Measurements from ENCODE around the gene TAP1.
"Not testable (repeated sequence)": the region's sequence is repeated elsewhere in the genome, so short reads cannot be mapped to it uniquely, and the experiment has no call there.

The TAP1 gene, protein sequence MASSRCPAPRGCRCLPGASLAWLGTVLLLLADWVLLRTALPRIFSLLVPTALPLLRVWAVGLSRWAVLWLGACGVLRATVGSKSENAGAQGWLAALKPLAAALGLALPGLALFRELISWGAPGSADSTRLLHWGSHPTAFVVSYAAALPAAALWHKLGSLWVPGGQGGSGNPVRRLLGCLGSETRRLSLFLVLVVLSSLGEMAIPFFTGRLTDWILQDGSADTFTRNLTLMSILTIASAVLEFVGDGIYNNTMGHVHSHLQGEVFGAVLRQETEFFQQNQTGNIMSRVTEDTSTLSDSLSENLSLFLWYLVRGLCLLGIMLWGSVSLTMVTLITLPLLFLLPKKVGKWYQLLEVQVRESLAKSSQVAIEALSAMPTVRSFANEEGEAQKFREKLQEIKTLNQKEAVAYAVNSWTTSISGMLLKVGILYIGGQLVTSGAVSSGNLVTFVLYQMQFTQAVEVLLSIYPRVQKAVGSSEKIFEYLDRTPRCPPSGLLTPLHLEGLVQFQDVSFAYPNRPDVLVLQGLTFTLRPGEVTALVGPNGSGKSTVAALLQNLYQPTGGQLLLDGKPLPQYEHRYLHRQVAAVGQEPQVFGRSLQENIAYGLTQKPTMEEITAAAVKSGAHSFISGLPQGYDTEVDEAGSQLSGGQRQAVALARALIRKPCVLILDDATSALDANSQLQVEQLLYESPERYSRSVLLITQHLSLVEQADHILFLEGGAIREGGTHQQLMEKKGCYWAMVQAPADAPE

DNA sequence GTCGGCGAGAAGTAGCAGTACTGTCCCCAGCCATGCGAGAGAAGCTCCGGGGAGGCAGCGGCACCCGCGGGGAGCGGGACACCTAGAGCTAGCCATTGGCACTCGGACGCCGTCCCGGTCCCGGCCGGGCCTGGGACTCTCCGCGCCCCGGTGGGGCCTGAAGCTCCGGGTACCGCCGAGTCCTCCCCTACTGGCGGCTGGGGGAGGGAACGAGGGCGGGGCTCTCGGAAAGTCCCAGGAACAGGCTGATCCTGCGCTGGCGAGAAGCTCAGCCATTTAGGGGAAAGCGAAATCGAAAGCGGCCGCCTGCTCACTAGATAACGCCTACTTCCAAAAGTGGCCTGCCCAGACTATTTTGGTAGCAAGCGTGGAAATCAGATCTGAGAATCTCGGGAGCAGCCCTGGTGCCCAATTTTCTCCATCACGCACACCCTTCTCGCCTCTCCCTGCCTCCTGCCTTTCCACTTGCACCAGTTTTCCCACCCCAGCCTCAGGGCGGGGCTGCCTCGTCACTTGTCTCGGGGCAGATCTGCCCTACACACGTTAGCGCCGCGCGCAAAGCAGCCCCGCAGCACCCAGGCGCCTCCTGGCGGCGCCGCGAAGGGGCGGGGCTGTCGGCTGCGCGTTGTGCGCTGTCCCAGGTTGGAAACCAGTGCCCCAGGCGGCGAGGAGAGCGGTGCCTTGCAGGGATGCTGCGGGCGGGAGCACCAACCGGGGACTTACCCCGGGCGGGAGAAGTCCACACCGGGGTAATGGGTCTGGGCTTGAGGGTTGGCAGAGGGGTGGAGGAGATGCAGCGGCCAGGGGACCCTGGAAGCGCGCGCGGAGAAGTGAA is at the start of gene TAP1, which contains the start of gene PSMB9:
TAP1 (minus strand) TSS at position 164 of the 835 bp plus-strand sequence; CDS start at position 96, 68 bp downstream.
PSMB9 (plus strand) TSS at position 652 of the 835 bp plus-strand sequence; CDS start at position 690, 38 bp downstream.
- DNase-seq = peak; percentile 95

DNA sequence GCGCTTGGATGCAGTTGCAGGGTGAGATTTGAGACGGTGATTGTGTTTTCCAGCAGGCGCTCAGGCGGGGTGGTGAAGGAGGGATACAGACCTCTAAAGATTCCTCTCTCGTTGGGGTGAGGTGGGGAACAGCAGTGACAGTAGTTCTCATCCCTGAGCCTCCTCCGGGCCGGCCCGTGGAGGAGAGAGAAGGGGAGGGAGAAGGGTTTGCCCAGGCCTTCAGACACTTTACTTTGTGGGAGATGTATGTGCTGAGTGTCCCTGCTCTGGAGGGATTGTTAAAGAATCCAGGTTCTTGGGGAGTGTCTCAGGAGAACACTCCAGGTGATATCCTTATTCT is 41.5 kb upstream of the TAP1 start:
- no peak for DNase-seq

DNA sequence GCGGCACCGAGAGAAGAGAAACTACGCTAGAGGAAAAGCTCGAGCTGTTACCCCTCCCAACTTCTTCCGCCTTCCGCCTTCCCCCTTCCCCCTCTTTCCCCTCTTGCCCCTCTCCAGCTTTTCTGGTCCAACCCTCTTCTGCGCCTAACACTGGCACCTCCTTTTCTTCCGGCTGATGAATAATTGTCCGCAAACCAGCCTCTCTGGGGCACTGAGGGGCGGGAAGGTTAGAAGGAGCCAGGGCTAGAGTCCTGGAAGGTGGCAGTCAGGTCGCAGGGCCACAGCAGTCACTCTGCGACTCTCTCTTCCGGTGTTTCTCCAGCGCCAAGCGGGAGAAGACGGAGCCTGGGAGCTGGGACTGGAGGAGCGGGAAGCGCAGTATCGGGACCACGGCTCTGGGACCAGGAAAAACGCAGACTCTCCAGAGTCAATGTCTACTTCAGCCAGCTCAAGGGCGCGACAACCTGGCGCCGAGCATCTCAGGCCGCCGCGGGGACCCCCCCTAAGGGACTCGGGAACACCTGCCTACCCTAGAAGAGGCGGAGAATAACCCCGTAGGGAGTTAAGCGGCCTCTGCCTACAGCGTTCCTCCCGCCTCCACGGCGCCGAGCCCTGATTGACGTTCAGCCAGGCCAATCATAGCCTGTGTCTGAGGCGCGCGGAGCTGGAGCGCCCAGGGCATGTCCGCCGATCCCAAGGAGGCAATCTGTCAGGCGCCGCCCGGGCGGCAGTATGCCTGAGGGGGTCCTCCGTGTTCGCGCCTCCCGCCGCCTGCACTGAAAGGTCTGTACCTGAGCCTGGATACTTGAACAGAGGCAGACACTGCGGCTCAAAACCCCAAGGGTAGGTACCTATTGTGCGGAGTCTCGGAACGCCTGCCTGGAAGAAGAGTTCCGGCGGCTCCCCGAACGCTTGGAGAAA is 40.8 kb upstream of the TAP1 start:
- DNase-seq = peak; percentile 92 to 96

DNA sequence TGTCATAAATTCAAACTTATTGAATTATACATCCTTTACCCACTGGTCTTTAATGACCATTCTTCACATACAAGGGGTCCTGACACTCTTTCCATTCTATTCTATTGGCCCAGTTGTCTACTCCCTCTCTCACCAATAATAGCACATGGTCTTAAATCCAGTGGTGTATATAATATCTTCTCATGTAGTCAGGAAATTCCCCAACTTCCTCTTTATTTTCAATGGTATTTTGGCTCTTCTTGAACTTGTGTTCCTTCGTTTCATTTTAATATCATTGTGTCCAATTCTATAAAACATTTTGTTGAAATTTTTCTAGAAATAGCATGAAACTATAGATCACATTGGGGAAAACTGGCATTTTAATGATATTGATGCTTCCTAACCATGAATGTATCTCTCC is 37.3 kb upstream of the TAP1 start:
- no peak for DNase-seq

DNA sequence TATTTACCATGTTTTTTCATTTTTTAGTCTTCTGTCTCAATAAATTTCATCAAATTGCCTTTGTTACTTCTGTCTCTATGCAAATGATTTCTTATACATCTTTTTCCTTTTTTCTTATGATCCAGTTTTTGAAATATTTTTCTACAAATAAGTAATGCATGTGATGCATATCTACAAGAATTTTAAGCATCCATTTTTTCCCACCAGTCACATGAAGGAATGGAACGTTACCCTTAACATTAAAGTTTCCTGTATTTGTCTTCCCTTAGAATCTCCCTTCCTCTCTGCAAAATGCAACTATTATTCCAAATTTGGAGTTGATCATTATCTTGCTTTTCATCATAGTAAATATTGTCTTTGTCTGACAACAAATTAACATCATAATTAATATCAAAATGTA is 36.0 kb upstream of the TAP1 start:
- DNase-seq = no peak

DNA sequence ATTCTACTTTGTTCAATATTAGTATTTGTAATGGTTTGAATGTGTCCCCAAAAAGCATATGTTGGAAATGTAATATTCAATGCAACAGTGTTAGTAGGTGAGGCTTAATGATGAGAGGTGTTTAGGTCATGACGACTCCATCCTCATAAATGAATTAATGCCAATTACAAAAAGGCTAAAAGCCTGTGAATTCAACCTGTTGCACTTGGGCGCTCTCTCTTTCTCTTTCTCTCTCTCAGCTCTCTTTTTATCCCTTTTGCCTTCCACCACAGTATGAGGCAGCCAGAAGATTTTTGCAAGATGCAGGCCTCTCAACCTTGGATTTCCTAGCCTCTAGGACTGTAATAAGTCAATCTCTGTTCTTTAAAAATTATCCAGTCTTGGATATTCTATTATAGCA is 35.1 kb upstream of the TAP1 start:
- no peak for DNase-seq

DNA sequence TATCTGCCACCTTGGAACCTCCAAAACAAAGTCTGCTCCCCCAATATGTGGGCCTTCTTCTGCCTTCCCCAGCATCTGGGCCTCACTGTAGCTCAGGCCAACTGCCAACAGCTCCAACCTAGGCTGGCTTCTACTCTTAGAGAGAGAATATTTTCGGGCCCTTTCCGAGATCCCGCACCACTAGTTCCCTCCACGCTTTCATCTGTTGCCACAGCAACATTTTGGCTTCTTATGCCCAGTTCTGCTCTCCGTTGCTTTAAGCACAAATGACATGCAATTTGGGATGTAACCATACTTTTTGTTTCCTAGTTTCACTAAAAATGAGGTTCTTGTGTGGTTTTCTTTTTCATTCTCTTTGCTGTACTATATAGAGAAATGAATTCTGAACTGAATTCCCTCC is 34.1 kb upstream of the TAP1 start:
- DNase-seq = no peak

DNA sequence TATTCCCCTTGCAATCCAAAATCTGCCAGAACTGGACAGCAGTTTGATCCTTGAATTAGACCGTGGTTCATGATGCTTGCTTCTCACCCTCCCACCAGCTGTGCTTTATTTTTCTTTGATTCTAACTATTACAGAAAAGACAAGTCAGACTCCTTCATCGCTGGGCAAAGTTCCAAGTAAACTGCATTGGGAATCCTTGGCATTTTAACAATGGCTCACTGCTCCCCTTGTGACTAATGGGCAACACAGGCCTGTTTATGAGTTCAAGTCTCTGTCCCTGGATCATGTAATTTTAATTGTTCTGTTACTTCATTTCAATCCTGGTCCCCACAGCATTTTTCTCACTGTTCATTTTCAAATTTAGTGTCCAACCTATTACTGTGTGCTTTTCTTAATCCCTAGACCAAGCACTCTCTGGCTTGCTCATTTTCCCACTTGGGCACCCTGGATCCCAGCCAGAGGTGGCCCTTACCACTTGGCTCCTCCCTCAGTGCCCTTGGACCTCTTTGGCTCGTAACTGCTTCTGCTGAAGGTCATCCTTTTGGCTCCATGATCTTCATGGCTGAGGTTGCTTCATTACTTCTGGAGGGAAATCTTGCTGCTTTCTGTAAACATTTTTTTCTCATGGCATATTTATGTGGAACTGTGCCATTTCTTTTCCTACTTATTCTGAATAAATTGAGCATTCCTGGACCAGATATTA is 33.3 kb upstream of the TAP1 start:
- no peak for DNase-seq

DNA sequence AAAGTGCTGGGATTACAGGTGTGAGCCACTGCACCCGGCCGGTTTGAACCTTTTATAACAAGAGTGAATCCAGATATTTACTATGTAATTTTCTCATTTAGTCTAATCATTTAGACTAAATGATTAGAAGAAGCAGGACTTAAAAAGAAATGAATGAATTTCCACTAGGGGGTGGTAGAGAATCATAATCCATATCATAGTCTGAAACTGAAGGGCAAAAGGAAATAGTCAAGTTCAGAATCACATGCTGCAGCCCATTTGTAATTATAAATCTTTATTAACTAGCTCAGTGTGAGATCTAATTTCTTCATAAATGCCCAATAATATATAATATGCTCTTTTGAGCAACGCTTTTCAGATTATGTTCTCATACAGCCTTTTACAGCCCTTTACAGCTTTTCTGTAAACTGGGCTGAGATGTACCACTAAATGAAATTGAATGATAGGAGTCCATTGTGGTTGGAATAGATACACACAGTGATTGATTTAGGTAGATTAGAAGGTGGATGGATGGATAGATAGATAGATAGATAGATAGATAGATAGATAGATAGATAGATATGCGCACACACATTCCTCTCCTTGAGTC is 32.3 kb upstream of the TAP1 start:
- DNase-seq = peak in 1 of 2 donors; percentile 77

DNA sequence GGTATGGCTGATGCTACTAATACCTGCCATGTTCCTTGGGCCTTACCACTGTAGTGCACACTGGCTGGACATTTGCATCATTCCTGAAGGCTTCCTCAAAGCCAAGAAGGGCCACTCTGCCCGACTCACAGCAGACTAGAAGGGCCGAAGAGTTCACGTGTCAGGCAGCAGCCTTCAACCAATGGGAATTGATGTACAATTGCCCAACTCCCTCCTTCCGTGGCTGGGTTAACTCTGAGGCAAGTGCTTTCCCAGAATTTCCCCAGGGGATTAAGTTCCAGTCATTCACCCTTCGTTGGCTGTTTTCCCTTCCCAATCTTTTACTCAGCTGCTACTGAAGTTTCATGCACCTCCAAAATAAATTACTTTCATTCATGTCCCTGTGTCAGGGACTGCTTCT is 30.3 kb upstream of the TAP1 start:
- no peak for DNase-seq

DNA sequence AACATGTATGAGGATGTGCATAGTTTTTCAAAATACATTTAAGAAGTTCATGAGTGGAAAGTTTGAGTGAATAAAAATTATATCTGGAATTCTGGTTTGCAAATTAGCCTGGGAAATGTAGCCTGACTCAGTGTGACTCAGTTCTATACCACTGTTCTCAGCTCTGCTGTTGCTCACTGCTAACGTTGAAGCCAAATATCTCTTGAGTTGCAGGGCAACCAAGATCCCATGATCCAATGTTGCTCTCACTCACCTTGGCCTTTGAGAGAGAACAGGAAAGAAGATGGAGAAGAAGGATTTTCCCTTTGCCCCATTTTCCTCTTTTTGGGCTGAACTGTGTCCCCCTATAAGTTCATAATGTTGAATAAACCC is 29.4 kb upstream of the TAP1 start:
- DNase-seq = no peak

DNA sequence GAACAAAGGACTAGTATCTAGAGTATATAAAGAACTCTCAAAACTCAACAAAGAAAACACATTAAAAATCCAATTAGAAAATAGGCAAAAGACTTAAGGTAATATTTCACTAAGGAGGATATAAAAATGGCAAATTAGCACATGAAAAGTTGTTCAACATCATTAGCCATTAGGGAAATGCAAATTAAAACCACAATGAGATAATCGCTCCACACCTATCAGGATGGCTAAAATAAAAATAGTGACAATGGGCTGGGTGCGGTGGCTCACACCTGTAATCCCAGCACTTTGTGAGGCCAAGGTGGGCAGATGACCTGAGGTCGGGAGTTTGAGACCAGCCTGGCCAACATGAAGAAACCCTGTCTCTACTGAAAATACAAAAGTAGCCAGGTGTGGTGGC is 27.5 kb upstream of the TAP1 start:
- DNase-seq = not testable (repeated sequence)

DNA sequence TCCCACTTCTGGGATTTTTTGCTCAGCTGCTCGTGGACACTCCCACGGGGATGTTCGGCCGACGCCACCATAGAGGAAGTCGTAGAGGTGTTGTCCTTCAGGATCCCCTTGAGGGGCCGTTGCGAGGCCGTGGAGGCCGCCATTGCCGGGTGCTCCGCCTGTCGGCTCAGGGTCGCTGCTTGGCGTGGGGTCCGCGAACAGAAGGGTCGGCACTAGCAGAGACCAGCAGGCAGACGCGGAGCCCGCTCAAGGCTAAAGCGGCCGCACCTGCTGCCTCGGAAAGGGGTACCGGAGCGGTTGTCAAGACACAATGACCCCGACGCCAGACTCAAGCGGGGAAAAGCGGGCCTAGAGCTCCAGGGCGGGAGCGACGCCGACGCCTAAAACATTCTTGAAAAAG is 26.2 kb upstream of the TAP1 start:
- DNase-seq = no peak

DNA sequence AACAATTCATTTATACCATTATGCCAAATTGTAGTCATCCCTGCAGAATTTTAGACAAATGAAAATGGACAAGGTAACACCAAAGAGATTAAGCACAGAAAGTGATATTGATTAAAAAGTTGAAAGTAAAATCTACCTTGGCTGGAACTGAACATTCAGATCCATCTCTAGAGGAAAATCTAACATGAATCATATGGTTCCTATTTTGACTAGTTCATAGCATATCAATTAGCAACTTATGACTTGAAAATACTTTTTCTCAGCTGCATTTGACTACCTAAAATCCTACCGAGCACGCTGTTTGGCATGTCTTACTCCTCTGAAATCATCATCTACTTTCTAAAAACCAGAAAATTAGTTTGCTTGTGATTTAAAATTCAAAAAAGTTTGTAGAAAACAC is 23.1 kb upstream of the TAP1 start:
- DNase-seq = no peak

DNA sequence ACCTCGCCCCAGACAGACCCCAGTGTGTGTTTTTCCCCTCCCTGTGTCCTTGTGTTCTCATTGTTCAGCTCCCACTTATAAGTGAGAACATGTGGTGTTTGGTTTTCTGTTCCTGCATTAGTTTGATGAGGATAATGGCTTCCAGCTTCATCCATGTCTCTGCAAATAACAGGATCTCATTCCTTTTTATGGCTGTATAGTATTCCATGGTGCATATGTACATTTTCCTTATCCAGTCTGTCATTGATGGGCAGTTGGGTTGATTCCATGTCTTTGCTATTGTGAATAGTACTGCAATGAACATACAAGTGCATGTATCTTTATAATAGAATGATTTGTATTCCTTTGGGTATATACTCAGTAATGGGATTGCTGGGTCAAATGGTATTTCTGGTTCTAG is 20.4 kb upstream of the TAP1 start:
- DNase-seq = not testable (repeated sequence)

DNA sequence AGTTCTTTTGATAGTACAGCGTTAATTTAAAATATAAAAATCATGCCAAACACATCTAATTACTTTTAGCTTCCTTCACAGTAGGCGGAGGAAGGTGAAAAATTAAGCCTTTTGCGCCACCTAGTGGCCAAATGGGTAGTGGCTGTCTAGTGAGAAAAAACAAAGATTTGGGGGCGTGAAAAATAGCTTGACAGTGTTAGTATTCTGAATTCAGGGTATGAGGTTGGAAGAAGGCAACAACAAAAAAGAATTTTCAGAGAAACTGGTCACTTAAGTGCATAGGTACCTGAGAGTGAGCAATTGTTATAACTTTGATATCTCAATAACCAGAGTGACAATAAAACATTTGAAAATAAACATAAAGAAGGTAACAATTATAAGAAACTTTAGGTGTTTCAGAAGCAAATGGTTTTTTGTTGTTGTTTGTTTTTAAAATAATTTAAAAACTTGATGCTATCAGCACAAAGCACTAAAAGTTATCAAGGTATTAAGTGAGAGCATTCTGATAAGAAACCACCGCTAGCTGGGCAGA is 14.8 kb upstream of the TAP1 start:
- DNase-seq = peak; percentile 82 to 89

DNA sequence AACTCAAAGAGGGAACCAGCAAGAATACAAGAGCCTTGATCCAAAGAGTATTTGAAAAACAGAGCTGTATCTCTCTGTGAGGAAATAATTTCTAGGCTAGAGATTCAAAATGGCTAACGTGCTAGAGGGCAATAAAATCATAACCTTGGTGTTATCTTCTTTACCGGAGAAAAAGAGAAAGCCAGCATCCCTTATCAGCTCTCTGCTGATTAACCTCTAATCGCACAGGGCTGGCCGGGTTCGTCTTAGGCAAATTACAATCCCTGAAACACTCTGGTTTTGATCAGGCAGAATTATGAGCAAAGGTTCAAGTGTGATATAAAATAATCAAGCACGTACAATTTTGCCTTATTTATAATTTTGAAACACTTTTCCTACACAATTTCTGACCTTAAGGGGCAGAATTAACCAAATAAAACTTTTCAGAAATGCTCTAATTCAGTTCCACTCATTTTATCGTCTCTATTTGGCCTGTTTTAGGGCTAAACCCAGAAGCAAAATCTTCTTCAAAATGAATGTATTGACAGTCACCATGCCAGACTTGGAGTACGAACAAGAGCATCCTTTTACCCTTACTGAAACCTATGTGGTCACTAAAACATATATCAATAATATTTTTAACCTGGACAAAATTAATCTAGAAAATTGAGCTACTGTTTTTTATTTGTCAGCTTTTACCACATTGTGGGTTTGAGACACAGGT is 14.2 kb upstream of the TAP1 start:
- no peak for DNase-seq

DNA sequence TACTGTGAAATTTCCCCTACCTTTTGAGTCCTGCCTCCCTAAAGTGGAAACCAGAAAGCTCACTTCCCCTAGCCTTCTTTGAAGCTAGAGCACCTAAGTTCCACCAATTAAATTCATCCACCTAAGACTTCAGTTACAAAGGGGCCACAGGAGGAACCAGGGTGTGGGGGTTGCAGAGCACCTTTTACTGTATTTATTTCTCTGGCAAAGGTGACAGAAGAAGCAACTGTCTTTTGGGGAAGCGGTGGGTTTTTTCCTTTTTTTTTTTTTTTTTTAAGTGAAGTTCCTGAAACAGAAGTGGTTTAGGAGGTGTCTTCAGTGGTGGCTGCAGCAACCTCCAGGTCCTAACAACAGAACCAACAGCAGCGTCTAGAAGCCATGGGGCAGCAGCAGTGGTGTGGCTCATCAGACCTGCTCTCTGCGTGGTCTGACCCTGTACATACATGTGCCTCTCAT is 13.5 kb upstream of the TAP1 start:
- DNase-seq = no peak

DNA sequence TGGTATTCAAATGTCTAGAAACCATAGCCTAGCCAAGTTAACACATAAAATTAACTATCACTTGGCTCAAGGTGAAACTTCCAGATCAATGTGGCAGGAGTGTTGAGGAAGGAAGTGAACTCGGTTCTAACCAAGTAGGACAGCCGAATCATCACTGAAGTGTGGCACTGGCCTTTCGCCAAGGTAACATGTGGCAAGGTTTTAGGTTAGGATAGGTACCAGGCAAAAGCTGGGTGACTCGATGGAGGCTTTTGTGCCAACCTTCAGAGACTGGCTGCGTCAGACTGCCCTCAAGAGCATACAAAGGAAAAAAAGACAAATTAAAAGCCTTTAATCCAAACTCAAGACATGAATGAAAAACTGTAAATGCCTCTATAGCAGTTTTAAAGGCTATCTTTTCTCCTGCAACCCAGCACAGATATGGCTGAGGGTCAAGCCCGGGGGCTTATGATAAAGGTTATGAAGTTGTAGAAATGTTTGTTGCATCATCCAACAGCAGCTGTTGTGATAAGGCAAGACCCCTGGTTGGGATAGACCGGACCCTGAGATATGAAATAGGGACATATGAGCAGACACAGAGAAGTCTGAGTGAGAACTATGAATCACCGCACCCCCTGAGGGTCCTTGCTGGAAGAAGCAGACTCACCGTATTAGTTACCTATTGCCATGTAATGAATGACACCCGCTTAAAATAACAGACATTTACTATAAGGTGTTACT is 12.4 kb upstream of the TAP1 start:
- DNase-seq = no peak

DNA sequence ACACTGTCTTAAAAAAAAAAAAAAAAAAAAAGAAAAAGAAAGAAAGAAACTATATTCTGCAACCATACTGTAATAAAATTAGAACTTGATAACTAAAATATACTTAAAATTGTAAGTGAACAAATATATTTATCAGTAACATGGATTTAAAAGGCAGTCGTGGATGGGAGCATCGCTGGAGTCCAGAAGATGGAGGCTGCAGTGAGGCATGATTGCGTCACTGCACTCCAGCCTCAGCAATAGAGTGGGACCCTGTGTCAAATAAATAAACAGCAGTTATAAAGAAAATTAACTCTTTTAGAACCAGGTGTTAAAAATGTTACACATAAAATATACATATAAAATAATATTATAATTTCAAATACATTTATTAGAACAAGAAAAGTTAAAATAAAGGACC is 9.2 kb upstream of the TAP1 start:
- no peak for DNase-seq

Data from CD4-positive, alpha-beta T cell treated with Interleukin-1 beta for 1 hour (primary cell).